Calu3 (cell line): Measurements from ENCODE around the gene LPAR1. TPM values are rescaled to one million over a fixed set of nuclear protein-coding genes. Genes with fewer than 3 reads are reported as not detected.

Experiments
- Bru-seq: library from RNA; stranded (reverse); fragments of 400-500 nt; gene quantifications from one replicate; lab custom pipeline; 2021; lab: Mats Ljungman, UMichigan
- BruChase-seq, 2 experiments: library from RNA; stranded (reverse); fragments of 400-500 nt; gene quantifications; one replicate each; lab custom pipeline; 2021; lab: Mats Ljungman, UMichigan
- BruUV-seq: library from RNA; stranded (reverse); fragments of 400-500 nt; replicated peaks from 2 replicates; lab custom pipeline; 2021; lab: Mats Ljungman, UMichigan
- CTCF ChIA-PET: fragments of 300-600 bp; sonication (Branson Sonifier 250); formaldehyde crosslinking; loops from one replicate; lab custom pipeline; 2022; ENCODE audit warnings: antibody characterized with exemption; lab: Charles Lee
- DNase-seq: peaks from one replicate; pipeline ENCODE4 v3.0.0; 2022
- H3K27ac Mint-ChIP-seq: one replicate; pipeline ENCODE4 v1.8.0; 2022; ENCODE audit warnings: mixed read lengths; ENCODE audit not compliant: unreplicated experiment
- H3K27me3 Mint-ChIP-seq: one replicate; pipeline ENCODE4 v1.8.0; 2022; ENCODE audit warnings: mixed read lengths; ENCODE audit not compliant: unreplicated experiment
- H3K36me3 Mint-ChIP-seq: one replicate; pipeline ENCODE4 v1.8.0; 2022; ENCODE audit warnings: mild to moderate bottlenecking, moderate library complexity, mixed read lengths; ENCODE audit not compliant: insufficient read depth, unreplicated experiment
- H3K4me1 Mint-ChIP-seq: one replicate; pipeline ENCODE4 v1.8.0; 2022; ENCODE audit warnings: mild to moderate bottlenecking, low read depth, mixed read lengths; ENCODE audit not compliant: unreplicated experiment
- H3K4me3 Mint-ChIP-seq: one replicate; pipeline ENCODE4 v1.8.0; 2022; ENCODE audit warnings: mild to moderate bottlenecking, low read depth, moderate library complexity, mixed read lengths; ENCODE audit not compliant: unreplicated experiment
- H3K9me3 Mint-ChIP-seq: one replicate; pipeline ENCODE4 v1.8.0; 2022; ENCODE audit warnings: low read depth, mixed read lengths; ENCODE audit not compliant: unreplicated experiment
- intact Hi-C: fragments of 100-400 bp; cut with micrococcal nuclease; formaldehyde crosslinking; loops from one replicate; pipeline ENCODE4 v1.10.0; 2022; ENCODE audit not compliant: unreplicated experiment
- long read RNA-seq: library from polyadenylated mRNA; stranded (forward); transcript quantifications from one replicate; pipeline ENCODE4 v2.0.0, GENCODE V29; 2022
- total RNA-seq: library from RNA; stranded (reverse); gene quantifications from 2 replicates; pipeline ENCODE4 v1.2.3, GENCODE V29; 2022
- TF ChIP-seq, protein P1 (sequence below): fragments of 200-600 bp; IDR thresholded peaks from one replicate; pipeline ENCODE4 v1.8.0; 2022; ENCODE audit warnings: antibody characterized with exemption; ENCODE audit not compliant: unreplicated experiment

LPAR1 gene, protein sequence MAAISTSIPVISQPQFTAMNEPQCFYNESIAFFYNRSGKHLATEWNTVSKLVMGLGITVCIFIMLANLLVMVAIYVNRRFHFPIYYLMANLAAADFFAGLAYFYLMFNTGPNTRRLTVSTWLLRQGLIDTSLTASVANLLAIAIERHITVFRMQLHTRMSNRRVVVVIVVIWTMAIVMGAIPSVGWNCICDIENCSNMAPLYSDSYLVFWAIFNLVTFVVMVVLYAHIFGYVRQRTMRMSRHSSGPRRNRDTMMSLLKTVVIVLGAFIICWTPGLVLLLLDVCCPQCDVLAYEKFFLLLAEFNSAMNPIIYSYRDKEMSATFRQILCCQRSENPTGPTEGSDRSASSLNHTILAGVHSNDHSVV
- total RNA-seq (6.3 and 7.1 TPM in 2 replicates), Bru-seq, nascent RNA (percentile 62 among the genes with signal in this experiment), BruChase-seq, experiment 1, labeled RNA remaining after a 6-hour chase (percentile 41 among the genes with signal in this experiment), BruChase-seq, experiment 2, labeled RNA remaining after a 2-hour chase (percentile 42 among the genes with signal in this experiment)
- long read RNA-seq, partial matches to known transcripts, result 1 of 10 reads
- long read RNA-seq, other reads (novel, unspliced or antisense), result 9 of 10 reads

- no peaks in the 10 kb centered on the region for H3K9me3 Mint-ChIP-seq
- intact Hi-C loops, result loop anchor here (2.0 to 5.0 kb wide), 3 partner anchors 61 to 401 kb away; no protein-coding TSS in a partner anchor
- no TSS peak for BruUV-seq
- TF ChIP-seq, protein P1, sequence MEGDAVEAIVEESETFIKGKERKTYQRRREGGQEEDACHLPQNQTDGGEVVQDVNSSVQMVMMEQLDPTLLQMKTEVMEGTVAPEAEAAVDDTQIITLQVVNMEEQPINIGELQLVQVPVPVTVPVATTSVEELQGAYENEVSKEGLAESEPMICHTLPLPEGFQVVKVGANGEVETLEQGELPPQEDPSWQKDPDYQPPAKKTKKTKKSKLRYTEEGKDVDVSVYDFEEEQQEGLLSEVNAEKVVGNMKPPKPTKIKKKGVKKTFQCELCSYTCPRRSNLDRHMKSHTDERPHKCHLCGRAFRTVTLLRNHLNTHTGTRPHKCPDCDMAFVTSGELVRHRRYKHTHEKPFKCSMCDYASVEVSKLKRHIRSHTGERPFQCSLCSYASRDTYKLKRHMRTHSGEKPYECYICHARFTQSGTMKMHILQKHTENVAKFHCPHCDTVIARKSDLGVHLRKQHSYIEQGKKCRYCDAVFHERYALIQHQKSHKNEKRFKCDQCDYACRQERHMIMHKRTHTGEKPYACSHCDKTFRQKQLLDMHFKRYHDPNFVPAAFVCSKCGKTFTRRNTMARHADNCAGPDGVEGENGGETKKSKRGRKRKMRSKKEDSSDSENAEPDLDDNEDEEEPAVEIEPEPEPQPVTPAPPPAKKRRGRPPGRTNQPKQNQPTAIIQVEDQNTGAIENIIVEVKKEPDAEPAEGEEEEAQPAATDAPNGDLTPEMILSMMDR, result no peak
- no peaks in the 10 kb centered on the region for H3K27me3 Mint-ChIP-seq
- CTCF ChIA-PET, result interaction anchor here (0.6 kb wide), 2 partner anchors 217 to 1384 kb away, joined by 4 to 5 read pairs; no protein-coding TSS in a partner anchor
- DNase-seq, result peak; percentile 36
- peaks cover 21% of the 10 kb centered on the region for H3K4me1 Mint-ChIP-seq
- peak within 1 kb of the TSS; percentile 78 for H3K4me3 Mint-ChIP-seq
- peaks cover 30% of the 10 kb centered on the region for H3K36me3 Mint-ChIP-seq
- H3K27ac Mint-ChIP-seq, result peak within 1 kb of the TSS; percentile 91
Measured at GRCh38 chr9:111038331-111039230, at the start of gene LPAR1. Gene LPAR1 (minus strand): TSS chr9:111038470. CDS start chr9:110972117, 66,353 bp downstream.

- H3K27ac Mint-ChIP-seq, result no peak overlapping the region
- no peak overlapping the region for H3K4me3 Mint-ChIP-seq
- CTCF ChIA-PET, result no interaction called here
- intact Hi-C loops, result no loop called here
- H3K36me3 Mint-ChIP-seq, result no peaks in the 10 kb centered on the region
- no TSS peak for BruUV-seq
- no peaks in the 10 kb centered on the region for H3K4me1 Mint-ChIP-seq
- TF ChIP-seq, protein P1, result no peak
- H3K27me3 Mint-ChIP-seq, result no peaks in the 10 kb centered on the region
- no peaks in the 10 kb centered on the region for H3K9me3 Mint-ChIP-seq
- no peak for DNase-seq
Measured at GRCh38 chr9:111078391-111079038, 40.2 kb upstream of the LPAR1 start.

GRCh38 chr9:111076519-111076918 is 38.2 kb upstream of the LPAR1 start:
- intact Hi-C loops, result no loop called here
- H3K4me3 Mint-ChIP-seq, result no peak overlapping the region
- no TSS peak for BruUV-seq
- no peaks in the 10 kb centered on the region for H3K36me3 Mint-ChIP-seq
- no peak for DNase-seq
- no peaks in the 10 kb centered on the region for H3K4me1 Mint-ChIP-seq
- no peak overlapping the region for H3K27ac Mint-ChIP-seq
- H3K9me3 Mint-ChIP-seq, result no peaks in the 10 kb centered on the region
- TF ChIP-seq, protein P1, result no peak
- H3K27me3 Mint-ChIP-seq, result no peaks in the 10 kb centered on the region
- CTCF ChIA-PET, result no interaction called here
